ENCODE results near the gene FOXN4. TPM values are rescaled to one million over a fixed set of nuclear protein-coding genes. Genes with fewer than 3 reads are reported as not detected.
"Not testable (repeated sequence)": the region's sequence is repeated elsewhere in the genome, so short reads cannot be mapped to it uniquely, and the experiment has no call there.

The FOXN4 gene
- 1 to 10 TPM in 3 of 5 donors, under 1 TPM in 2; 0.33 to 1.8 (median 1.1) TPM for polyA plus RNA-seq (ENCODE audit: insufficient read depth in 1 of 5, insufficient read length in 5 of 5, low replicate concordance in 1 of 5)
- long read RNA-seq, donor 1 = 0 reads
- long read RNA-seq, donor 2 = 0 reads
- long read RNA-seq, donor 3 = 0 reads
- long read RNA-seq, donor 4 = 0 reads
- long read RNA-seq, donor 5 = 0 reads
- long read RNA-seq, donor 6 = 0 reads
- long read RNA-seq, donor 7 = 0 reads
- long read RNA-seq, donor 8 = 0 reads

GRCh38 chr12:109308534-109309380 is at the start of gene FOXN4:
Gene FOXN4 (minus strand): TSS chr12:109309284. CDS start chr12:109308321, 963 bp downstream.
- no peak for DNase-seq

GRCh38 chr12:109358154-109358869 is 49.2 kb upstream of the FOXN4 start:
- DNase-seq = no peak

- no peak for DNase-seq
Measured at GRCh38 chr12:109357032-109357431, 47.9 kb upstream of the FOXN4 start.

- no peak for DNase-seq
Measured at GRCh38 chr12:109356577-109356976, 47.5 kb upstream of the FOXN4 start.

- no peak for DNase-seq
Measured at GRCh38 chr12:109352184-109352583, 43.1 kb upstream of the FOXN4 start.

- DNase-seq = no peak
Measured at GRCh38 chr12:109347589-109347988, 38.5 kb upstream of the FOXN4 start, which contains the start of gene MYO1H. Gene MYO1H (plus strand): TSS chr12:109347900. CDS start chr12:109347961, 61 bp downstream.

- DNase-seq = no peak
Measured at GRCh38 chr12:109346920-109347319, 37.8 kb upstream of the FOXN4 start.

GRCh38 chr12:109345428-109345827 is 36.3 kb upstream of the FOXN4 start:
- DNase-seq = no peak

- no peak for DNase-seq
Measured at GRCh38 chr12:109343677-109344076, 34.6 kb upstream of the FOXN4 start.

GRCh38 chr12:109336593-109336992 is 27.5 kb upstream of the FOXN4 start:
- no peak for DNase-seq

- no peak for DNase-seq
Measured at GRCh38 chr12:109334887-109335286, 25.8 kb upstream of the FOXN4 start.

- no peak for DNase-seq
Measured at GRCh38 chr12:109331301-109331952, 22.3 kb upstream of the FOXN4 start.

- no peak for DNase-seq
Measured at GRCh38 chr12:109330282-109331230, 21.5 kb upstream of the FOXN4 start.

GRCh38 chr12:109329686-109330085 is 20.6 kb upstream of the FOXN4 start:
- no peak for DNase-seq

- DNase-seq = no peak
Measured at GRCh38 chr12:109329003-109329402, 19.9 kb upstream of the FOXN4 start.

- DNase-seq = not testable (repeated sequence)
Measured at GRCh38 chr12:109321294-109321693, 12.2 kb upstream of the FOXN4 start.

GRCh38 chr12:109310247-109311125 is 1.4 kb upstream of the FOXN4 start:
- DNase-seq = no peak

GRCh38 chr12:109309381-109310246 is 530 bp upstream of the FOXN4 start:
- DNase-seq = no peak

- DNase-seq = no peak
Measured at GRCh38 chr12:109307051-109307450, 2.0 kb downstream of the FOXN4 start.

Data from right lung (tissue), 10 donors.